B cell (primary cell): ENCODE results near the gene SEPTIN3. TPM values are rescaled to one million over a fixed set of nuclear protein-coding genes. Genes with fewer than 3 reads are reported as not detected.

Source experiments
- ATAC-seq: fragments of 200-7000 bp; cut with Tn5 transposase; one replicate; pipeline ENCODE4 v1.10.0; 2021; ENCODE audit warnings: low read depth, mild to moderate bottlenecking, moderate number of reproducible peaks, moderate library complexity
- CTCF ChIA-PET: fragments of 350-600 bp; sonication (Branson Sonifier 250); formaldehyde crosslinking; loops from one replicate; lab custom pipeline; 2021; ENCODE audit warnings: antibody characterized with exemption, inconsistent platforms; lab: Charles Lee
- POLR2A ChIA-PET: fragments of 350-600 bp; sonication (Branson Sonifier 250); formaldehyde crosslinking; loops from one replicate; lab custom pipeline; 2021; ENCODE audit warnings: antibody characterized with exemption; lab: Charles Lee
- DNase-seq: peaks from one replicate; pipeline ENCODE4 v3.0.0; 2013
- H2AFZ ChIP-seq: 2 replicates; pipeline ENCODE4 v1.6.1; 2012; ENCODE audit warnings: mild to moderate bottlenecking, low read depth, low read length; ENCODE audit not compliant: insufficient read depth, poor library complexity, severe bottlenecking
- H3K27ac ChIP-seq, 2 donors: 1 replicate in 1 of 2; 2 replicates in 1 of 2; pipeline ENCODE4 v1.5.1; 2012 to 2013; ENCODE audit warnings: low read length in 2 of 2, mild to moderate bottlenecking in 2 of 2, moderate library complexity in 1 of 2
- H3K27me3 ChIP-seq, 4 experiments: fragments of 200-600 bp in 1 of 4; sonication (generic) in 1 of 4; replicated peaks in 1 of 4; 1 replicate in 2 of 4; 2 replicates in 2 of 4; pipeline versions ENCODE4 v1.6.1 to v1.7.0; 2013 to 2016; ENCODE audit warnings: low read length in 3 of 4, mild to moderate bottlenecking in 2 of 4, mixed read lengths in 1 of 4, moderate library complexity in 1 of 4; ENCODE audit not compliant: insufficient read depth in 4 of 4, control insufficient read depth in 3 of 4; ENCODE audit errors: control extremely low read depth in 1 of 4
- H3K36me3 ChIP-seq, 2 experiments: replicated peaks in 1 of 2; 1 replicate in 1 of 2; 2 replicates in 1 of 2; pipeline versions ENCODE4 v1.6.1 to v1.7.1; 2013; ENCODE audit warnings: low read length in 1 of 2; ENCODE audit not compliant: insufficient read depth in 2 of 2, control insufficient read depth in 1 of 2; ENCODE audit errors: control extremely low read depth in 1 of 2, extremely low read depth in 1 of 2
- H3K4me1 ChIP-seq, 2 donors: fragments of 200-600 bp in 1 of 2; sonication (generic) in 1 of 2; 1 replicate in 1 of 2; 2 replicates in 1 of 2; pipeline versions ENCODE4 v1.5.1 to v1.6.1; 2013 to 2017; ENCODE audit warnings: low read length in 2 of 2; ENCODE audit not compliant: control insufficient read depth in 2 of 2, insufficient read depth in 2 of 2
- H3K4me2 ChIP-seq: replicated peaks from 2 replicates; pipeline ENCODE3; 2012; ENCODE audit warnings: mild to moderate bottlenecking, low read depth, low read length; ENCODE audit not compliant: poor library complexity, severe bottlenecking
- H3K4me3 ChIP-seq, 5 experiments: fragments of 200-600 bp in 1 of 5; sonication (generic) in 1 of 5; 1 replicate in 3 of 5; 2 replicates in 2 of 5; pipeline versions ENCODE4 v1.5.1 to v1.7.0; 2011 to 2016; ENCODE audit warnings: low read length in 4 of 5, mild to moderate bottlenecking in 4 of 5, low read depth in 2 of 5, control low read depth in 1 of 5, moderate library complexity in 1 of 5; ENCODE audit not compliant: insufficient read depth in 1 of 5; ENCODE audit errors: control extremely low read depth in 1 of 5, extremely low read depth in 1 of 5
- H3K79me2 ChIP-seq: fragments of 200-600 bp; sonication (generic); one replicate; pipeline ENCODE4 v1.6.0; 2016; ENCODE audit warnings: low read length; ENCODE audit not compliant: control insufficient read depth, insufficient read depth
- H3K9ac ChIP-seq: fragments of 200-600 bp; sonication (generic); 2 replicates; pipeline ENCODE4 v1.6.1; 2017; ENCODE audit warnings: mild to moderate bottlenecking, low read length, moderate library complexity
- H3K9me3 ChIP-seq, 3 donors: one replicate each; pipeline versions ENCODE4 v1.6.1 to v1.7.1; 2013; ENCODE audit warnings: low read length in 2 of 3; ENCODE audit not compliant: control insufficient read depth in 2 of 3, insufficient read depth in 1 of 3; ENCODE audit errors: control extremely low read depth in 1 of 3
- H4K20me1 ChIP-seq: 2 replicates; pipeline ENCODE4 v1.6.0; 2012; ENCODE audit warnings: mild to moderate bottlenecking, low read length; ENCODE audit not compliant: insufficient read depth, control insufficient read depth, poor library complexity, severe bottlenecking
- H3K27ac Mint-ChIP-seq: one replicate; pipeline ENCODE4 v1.8.0; 2021; ENCODE audit warnings: mixed read lengths
- H3K27me3 Mint-ChIP-seq: one replicate; pipeline ENCODE4 v1.8.0; 2021; ENCODE audit warnings: mixed read lengths
- H3K4me1 Mint-ChIP-seq: one replicate; pipeline ENCODE4 v1.8.0; 2021; ENCODE audit warnings: mixed read lengths
- H3K4me3 Mint-ChIP-seq: one replicate; pipeline ENCODE4 v1.8.0; 2021; ENCODE audit warnings: mixed read lengths
- H3K9me3 Mint-ChIP-seq: one replicate; pipeline ENCODE4 v1.8.0; 2022; ENCODE audit warnings: mixed read lengths; ENCODE audit not compliant: insufficient read depth
- CTCF ChIP-seq: fragments of 200-600 bp; IDR thresholded peaks from one replicate; pipeline ENCODE4 v1.8.0; 2022; ENCODE audit warnings: antibody characterized with exemption, mild to moderate bottlenecking
- EZH2 ChIP-seq: IDR thresholded peaks from 2 replicates; pipeline ENCODE4 v1.6.1; 2012; ENCODE audit warnings: borderline replicate concordance, low read depth, mild to moderate bottlenecking, moderate library complexity, low read length; ENCODE audit not compliant: insufficient read depth, poor library complexity, severe bottlenecking
- WGBS: methylation state at CpG from one replicate; pipeline ENCODE4 v1.1.5; 2013; ENCODE audit warnings: missing lambda C conversion rate; ENCODE audit not compliant: insufficient coverage; 5-methylcytosine and 5-hydroxymethylcytosine counted together
- intact Hi-C: fragments of 100-400 bp; cut with micrococcal nuclease; formaldehyde crosslinking; loops from one replicate; pipeline ENCODE4 v1.10.0; 2022
- polyA plus RNA-seq: library from polyadenylated mRNA; depleted of rRNA; stranded (reverse); fragments of >200 nt; gene quantifications from 2 replicates; pipeline ENCODE4 v1.2.3, GENCODE V29; 2012
- total RNA-seq, 2 donors: library from RNA; stranded (reverse); fragments of 120-200 nt in 1 of 2; gene quantifications; 1 replicate in 1 of 2; 2 replicates in 1 of 2; pipeline versions ENCODE4 v1.2.3 to v1.2.4, GENCODE V29; 2013 to 2022

The SEPTIN3 gene
- total and polyA plus RNA-seq, 2 donors (not counting 1 experiment from before 2014, with no cell fraction given), result 0.06 to 0.39 TPM

- peak within 1 kb of the TSS; percentile 32 for H3K4me3 Mint-ChIP-seq
- H3K36me3 ChIP-seq, result no peaks in the 10 kb centered on the region
- H3K4me2 ChIP-seq, result peak within 1 kb of the TSS; percentile 46
- H4K20me1 ChIP-seq, result no peaks in the 10 kb centered on the region
- no peak within 1 kb of the TSS for H3K27ac ChIP-seq
- POLR2A ChIA-PET, result interaction anchor here (0.6 to 1.9 kb wide), 5 partner anchors 11 to 119 kb away, joined by 3 to 9 read pairs (median 4); partner anchors contain the start of genes SREBF2 and WBP2NL
- no peaks in the 10 kb centered on the region for H3K9me3 ChIP-seq
- no peak within 1 kb of the TSS for H2AFZ ChIP-seq
- H3K27me3 Mint-ChIP-seq, result no peaks in the 10 kb centered on the region
- H3K4me3 ChIP-seq, result no peak within 1 kb of the TSS
- H3K9me3 Mint-ChIP-seq, result no peaks in the 10 kb centered on the region
- H3K9ac ChIP-seq, result no peak within 1 kb of the TSS
- CTCF ChIA-PET, result interaction anchor here (0.7 to 6.1 kb wide), 9 partner anchors 8 to 486 kb away, joined by 3 to 53 read pairs (median 4); partner anchors contain the start of gene MEI1
- TF ChIP-seq EZH2 (no peak), CTCF (peak; percentile 30)
- ATAC-seq, result peak; percentile 92
- no peaks in the 10 kb centered on the region for H3K27me3 ChIP-seq
- 32% methylated on average over 13 of the region's 16 CpGs for WGBS
- H3K79me2 ChIP-seq, result no peaks in the 10 kb centered on the region
- peaks cover 18 to 48% of the 10 kb centered on the region in 2 donors for H3K4me1 ChIP-seq
- DNase-seq, result peak; percentile 79
- H3K27ac Mint-ChIP-seq, result peak within 1 kb of the TSS; percentile 51
- intact Hi-C loops, result no loop called here
- peaks cover 48% of the 10 kb centered on the region for H3K4me1 Mint-ChIP-seq
Observed at GRCh38 chr22:41951898-41952474, 17.3 kb upstream of the SEPTIN3 start, which contains the start of gene SMIM45. SMIM45 (plus strand) TSS chr22:41952150.

- ATAC-seq, result no peak
- ChIA-PET POLR2A (interaction anchor here (1.4 to 1.9 kb wide), 3 partner anchors 12 to 37 kb away, joined by 3 to 5 read pairs (median 3); no protein-coding TSS in a partner anchor), CTCF (interaction anchor here (0.7 to 6.1 kb wide), 9 partner anchors 9 to 254 kb away, joined by 3 to 53 read pairs (median 4); partner anchors contain the start of gene MEI1)
- intact Hi-C loops, result no loop called here
- H3K27me3 Mint-ChIP-seq, result no peaks in the 10 kb centered on the region
- no peaks in the 10 kb centered on the region for H3K79me2 ChIP-seq
- H3K27ac Mint-ChIP-seq, result no peak overlapping the region
- peaks cover 50% of the 10 kb centered on the region for H3K4me1 Mint-ChIP-seq
- H3K4me2 ChIP-seq, result peak overlapping the region; percentile 46
- H3K9me3 Mint-ChIP-seq, result no peaks in the 10 kb centered on the region
- no peak overlapping the region for H3K4me3 Mint-ChIP-seq
- H2AFZ ChIP-seq, result no peak overlapping the region
- no peak overlapping the region for H3K27ac ChIP-seq
- no peak for TF ChIP-seq CTCF
- no peak for TF ChIP-seq EZH2
- no peak overlapping the region for H3K9ac ChIP-seq
- no peaks in the 10 kb centered on the region for H3K27me3 ChIP-seq
- 92% methylated on average over 2 of the region's 2 CpGs for WGBS
- no peak for DNase-seq
- no peaks in the 10 kb centered on the region for H3K9me3 ChIP-seq
- peaks cover 21 to 46% of the 10 kb centered on the region in 2 donors for H3K4me1 ChIP-seq
- no peaks in the 10 kb centered on the region for H4K20me1 ChIP-seq
- H3K36me3 ChIP-seq, result no peaks in the 10 kb centered on the region
- H3K4me3 ChIP-seq, result no peak overlapping the region
Observed at GRCh38 chr22:41952713-41953112, 16.5 kb upstream of the SEPTIN3 start.
